ENCODE measurements around the gene GALNT9. TPM values are rescaled to one million over a fixed set of nuclear protein-coding genes. Genes with fewer than 3 reads are reported as not detected.

GALNT9 gene
- total and polyA plus RNA-seq, 10 donors, result 0.20 to 2.4 (median 0.84) TPM

- no peak for DNase-seq
- no peak overlapping the region for H3K4me3 ChIP-seq
- H3K36me3 ChIP-seq, result no peaks in the 10 kb centered on the region
- intact Hi-C loops (cut with DNase I; ENCODE audit: low total_unique reads), result no loop called here
- no peak overlapping the region for H3K27ac ChIP-seq
- H3K4me1 ChIP-seq, result peaks cover 3 to 57% (median 33%) of the 10 kb centered on the region in 6 donors
- TF ChIP-seq, protein P1, sequence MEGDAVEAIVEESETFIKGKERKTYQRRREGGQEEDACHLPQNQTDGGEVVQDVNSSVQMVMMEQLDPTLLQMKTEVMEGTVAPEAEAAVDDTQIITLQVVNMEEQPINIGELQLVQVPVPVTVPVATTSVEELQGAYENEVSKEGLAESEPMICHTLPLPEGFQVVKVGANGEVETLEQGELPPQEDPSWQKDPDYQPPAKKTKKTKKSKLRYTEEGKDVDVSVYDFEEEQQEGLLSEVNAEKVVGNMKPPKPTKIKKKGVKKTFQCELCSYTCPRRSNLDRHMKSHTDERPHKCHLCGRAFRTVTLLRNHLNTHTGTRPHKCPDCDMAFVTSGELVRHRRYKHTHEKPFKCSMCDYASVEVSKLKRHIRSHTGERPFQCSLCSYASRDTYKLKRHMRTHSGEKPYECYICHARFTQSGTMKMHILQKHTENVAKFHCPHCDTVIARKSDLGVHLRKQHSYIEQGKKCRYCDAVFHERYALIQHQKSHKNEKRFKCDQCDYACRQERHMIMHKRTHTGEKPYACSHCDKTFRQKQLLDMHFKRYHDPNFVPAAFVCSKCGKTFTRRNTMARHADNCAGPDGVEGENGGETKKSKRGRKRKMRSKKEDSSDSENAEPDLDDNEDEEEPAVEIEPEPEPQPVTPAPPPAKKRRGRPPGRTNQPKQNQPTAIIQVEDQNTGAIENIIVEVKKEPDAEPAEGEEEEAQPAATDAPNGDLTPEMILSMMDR (IDR thresholded peaks at IDR 0.05 in 8 of 11, conservative IDR thresholded peaks at IDR 0.05 in 3 of 11), result no peak
- no peaks in the 10 kb centered on the region for H3K9me3 ChIP-seq
- 84 to 91% (median 86%) methylated on average over 16 to 23 of the region's 23 CpGs for WGBS, 5 donors
- peaks cover 0 to 99% (median 21%) of the 10 kb centered on the region in 7 donors for H3K27me3 ChIP-seq (replicated peaks in 1 of 7)
Measured at GRCh38 chr12:132282031-132282949, 47.1 kb downstream of the GALNT9 start.

GRCh38 chr12:132281038-132281437, 48.4 kb downstream of the GALNT9 start:
- intact Hi-C loops (cut with DNase I; ENCODE audit: low total_unique reads), result no loop called here
- TF ChIP-seq POLR2A (IDR thresholded peaks at IDR 0.05), result no peak
- TF ChIP-seq, protein P1 (IDR thresholded peaks at IDR 0.05 in 8 of 11, conservative IDR thresholded peaks at IDR 0.05 in 3 of 11), result no peak
- no peak for TF ChIP-seq POLR2AphosphoS5 (IDR thresholded peaks at IDR 0.05)
- Histone ChIP-seq H3K4me3 (no peak overlapping the region), H3K27me3 (replicated peaks in 1 of 7) (peaks cover 0 to 97% (median 21%) of the 10 kb centered on the region in 7 donors), H3K27ac (no peak overlapping the region), H3K4me1 (peaks cover 10 to 63% (median 35%) of the 10 kb centered on the region in 6 donors), H3K9me3 (no peaks in the 10 kb centered on the region), H3K36me3 (no peaks in the 10 kb centered on the region)
- 54 to 84% (median 77%) methylated on average over 14 to 19 of the region's 19 CpGs for WGBS, 5 donors
- no peak for DNase-seq

DNA sequence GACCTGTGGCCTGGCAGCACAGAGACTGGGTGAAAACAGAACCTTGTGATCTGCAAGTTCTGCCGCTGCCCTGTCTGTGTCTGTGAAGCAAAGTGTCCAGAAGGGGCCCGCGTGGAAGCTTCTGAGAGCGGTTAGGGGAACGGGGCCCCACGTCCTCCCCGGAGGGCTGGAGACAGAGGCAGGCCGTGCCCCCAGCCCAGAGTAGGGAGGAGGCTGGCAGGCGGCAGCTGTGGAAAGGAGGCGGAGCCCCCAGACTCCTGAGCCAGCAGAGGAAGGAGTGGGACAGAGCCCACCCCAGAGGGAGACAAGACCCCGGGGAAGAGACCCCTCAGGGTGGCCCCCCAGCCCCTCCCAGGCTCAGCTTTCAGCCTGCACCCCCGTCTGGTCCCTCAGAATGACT, 49.0 kb downstream of the GALNT9 start:
- no peaks in the 10 kb centered on the region for H3K36me3 ChIP-seq

More for the DNA sequence above, 49.0 kb downstream of the GALNT9 start:
- peaks cover 10 to 63% (median 33%) of the 10 kb centered on the region in 6 donors for H3K4me1 ChIP-seq
- 36 to 49% (median 45%) methylated on average over 12 of the region's 12 CpGs for WGBS, 5 donors
- H3K27me3 ChIP-seq (replicated peaks in 1 of 7), result peaks cover 0 to 97% (median 16%) of the 10 kb centered on the region in 7 donors
- intact Hi-C loops (cut with DNase I; ENCODE audit: low total_unique reads), result no loop called here
- H3K9me3 ChIP-seq, result no peaks in the 10 kb centered on the region
- TF ChIP-seq POLR2AphosphoS5 (IDR thresholded peaks at IDR 0.05) (no peak), POLR2A (IDR thresholded peaks at IDR 0.05) (no peak)
- TF ChIP-seq, protein P1 (IDR thresholded peaks at IDR 0.05 in 8 of 11, conservative IDR thresholded peaks at IDR 0.05 in 3 of 11), result no peak
- no peak overlapping the region for H3K27ac ChIP-seq
- no peak for DNase-seq
- H3K4me3 ChIP-seq, result no peak overlapping the region
